Endothelial cell (in vitro differentiated cells): ENCODE measurements around the gene TXNDC8. TPM values are rescaled to one million over a fixed set of nuclear protein-coding genes. Genes with fewer than 3 reads are reported as not detected.
"Not testable (repeated sequence)": the region's sequence is repeated elsewhere in the genome, so short reads cannot be mapped to it uniquely, and the experiment has no call there.

Experiments used
- DNase-seq: peaks from one replicate; pipeline ENCODE4 v3.0.0; 2021; ENCODE audit warnings: low spot score
- H3K27ac Mint-ChIP-seq: one replicate; pipeline ENCODE4 v1.8.0; 2021; ENCODE audit warnings: mixed read lengths, inconsistent platforms; ENCODE audit not compliant: unreplicated experiment
- H3K27me3 Mint-ChIP-seq: one replicate; pipeline ENCODE4 v1.8.0; 2021; ENCODE audit warnings: mild to moderate bottlenecking, moderate library complexity, mixed read lengths, inconsistent platforms; ENCODE audit not compliant: unreplicated experiment
- H3K36me3 Mint-ChIP-seq: one replicate; pipeline ENCODE4 v1.8.0; 2021; ENCODE audit warnings: mild to moderate bottlenecking, low read depth, mixed read lengths, inconsistent platforms; ENCODE audit not compliant: unreplicated experiment
- H3K4me1 Mint-ChIP-seq: one replicate; pipeline ENCODE4 v1.8.0; 2021; ENCODE audit warnings: mild to moderate bottlenecking, mixed read lengths, inconsistent platforms; ENCODE audit not compliant: unreplicated experiment
- H3K4me3 Mint-ChIP-seq: one replicate; pipeline ENCODE4 v1.8.0; 2021; ENCODE audit warnings: mild to moderate bottlenecking, mixed read lengths, inconsistent platforms; ENCODE audit not compliant: unreplicated experiment
- H3K9me3 Mint-ChIP-seq: one replicate; pipeline ENCODE4 v1.8.0; 2021; ENCODE audit warnings: mixed read lengths, inconsistent platforms; ENCODE audit not compliant: unreplicated experiment
- CTCF ChIP-seq: fragments of 200-600 bp; sonication (generic); IDR thresholded peaks from one replicate; pipeline ENCODE4 v1.5.0; 2021; ENCODE audit warnings: antibody characterized with exemption; ENCODE audit not compliant: unreplicated experiment
- total RNA-seq: library from RNA; stranded (reverse); fragmentation: NEBNext Ultra II Directional; extraction: Animal tissue kit (Norgen Biotek cat#: 25700); gene quantifications from one replicate; pipeline ENCODE4 v1.2.1, GENCODE V29; 2021; ENCODE audit not compliant: unreplicated experiment

The TXNDC8 gene
- total RNA-seq, 1 donor from 2014 or later, result not detected

- H3K9me3 Mint-ChIP-seq, result no peaks in the 10 kb centered on the region
- no peak for TF ChIP-seq CTCF
- no peak overlapping the region for H3K27ac Mint-ChIP-seq
- no peaks in the 10 kb centered on the region for H3K36me3 Mint-ChIP-seq
- H3K4me3 Mint-ChIP-seq, result no peak overlapping the region
- H3K27me3 Mint-ChIP-seq, result no peaks in the 10 kb centered on the region
- H3K4me1 Mint-ChIP-seq, result peaks cover 3% of the 10 kb centered on the region
- DNase-seq, result no peak
Measured at GRCh38 chr9:110316261-110317075, 21.2 kb downstream of the TXNDC8 start.

GRCh38 chr9:110311978-110312377 lies 25.7 kb downstream of the TXNDC8 start:
- not testable (repeated sequence) for H3K36me3 Mint-ChIP-seq, H3K9me3 Mint-ChIP-seq, H3K27ac Mint-ChIP-seq, DNase-seq, H3K27me3 Mint-ChIP-seq, H3K4me1 Mint-ChIP-seq, H3K4me3 Mint-ChIP-seq

- Mint-ChIP-seq H3K36me3 (no peaks in the 10 kb centered on the region), H3K4me1 (no peaks in the 10 kb centered on the region), H3K9me3 (no peaks in the 10 kb centered on the region), H3K27me3 (peaks cover 1% of the 10 kb centered on the region), H3K27ac (no peak overlapping the region), H3K4me3 (no peak overlapping the region)
- DNase-seq, result no peak
- no peak for TF ChIP-seq CTCF
Measured at GRCh38 chr9:110309681-110310080, 28.0 kb downstream of the TXNDC8 start.

GRCh38 chr9:110308633-110309038 lies 29.0 kb downstream of the TXNDC8 start:
- DNase-seq, result no peak
- no peak overlapping the region for H3K4me3 Mint-ChIP-seq
- no peaks in the 10 kb centered on the region for H3K36me3 Mint-ChIP-seq
- H3K27me3 Mint-ChIP-seq, result peaks cover 1% of the 10 kb centered on the region
- no peaks in the 10 kb centered on the region for H3K4me1 Mint-ChIP-seq
- no peak for TF ChIP-seq CTCF
- no peaks in the 10 kb centered on the region for H3K9me3 Mint-ChIP-seq
- H3K27ac Mint-ChIP-seq, result no peak overlapping the region

GRCh38 chr9:110307191-110307590 lies 30.5 kb downstream of the TXNDC8 start:
- Mint-ChIP-seq H3K27me3 (peaks cover 1% of the 10 kb centered on the region), H3K9me3 (no peaks in the 10 kb centered on the region), H3K36me3 (no peaks in the 10 kb centered on the region), H3K4me3 (no peak overlapping the region), H3K27ac (no peak overlapping the region), H3K4me1 (no peaks in the 10 kb centered on the region)
- no peak for TF ChIP-seq CTCF
- no peak for DNase-seq
